ENCODE measurements around the gene CD300LB. TPM values are rescaled to one million over a fixed set of nuclear protein-coding genes. Genes with fewer than 3 reads are reported as not detected.

CD300LB gene
- total RNA-seq, 1 donor from 2014 or later, result not detected

GRCh38 chr17:74477411-74477810, 53.9 kb downstream of the CD300LB start:
- TF ChIP-seq, protein P1, sequence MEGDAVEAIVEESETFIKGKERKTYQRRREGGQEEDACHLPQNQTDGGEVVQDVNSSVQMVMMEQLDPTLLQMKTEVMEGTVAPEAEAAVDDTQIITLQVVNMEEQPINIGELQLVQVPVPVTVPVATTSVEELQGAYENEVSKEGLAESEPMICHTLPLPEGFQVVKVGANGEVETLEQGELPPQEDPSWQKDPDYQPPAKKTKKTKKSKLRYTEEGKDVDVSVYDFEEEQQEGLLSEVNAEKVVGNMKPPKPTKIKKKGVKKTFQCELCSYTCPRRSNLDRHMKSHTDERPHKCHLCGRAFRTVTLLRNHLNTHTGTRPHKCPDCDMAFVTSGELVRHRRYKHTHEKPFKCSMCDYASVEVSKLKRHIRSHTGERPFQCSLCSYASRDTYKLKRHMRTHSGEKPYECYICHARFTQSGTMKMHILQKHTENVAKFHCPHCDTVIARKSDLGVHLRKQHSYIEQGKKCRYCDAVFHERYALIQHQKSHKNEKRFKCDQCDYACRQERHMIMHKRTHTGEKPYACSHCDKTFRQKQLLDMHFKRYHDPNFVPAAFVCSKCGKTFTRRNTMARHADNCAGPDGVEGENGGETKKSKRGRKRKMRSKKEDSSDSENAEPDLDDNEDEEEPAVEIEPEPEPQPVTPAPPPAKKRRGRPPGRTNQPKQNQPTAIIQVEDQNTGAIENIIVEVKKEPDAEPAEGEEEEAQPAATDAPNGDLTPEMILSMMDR (IDR thresholded peaks at IDR 0.05), result no peak
- H3K27me3 Mint-ChIP-seq (ENCODE audit: unreplicated experiment), result peaks cover 10% of the 10 kb centered on the region
- no peak for DNase-seq (ENCODE audit: extremely low spot score, unreplicated experiment)
- no peak overlapping the region for H3K4me3 Mint-ChIP-seq (ENCODE audit: unreplicated experiment)
- H3K9me3 Mint-ChIP-seq (ENCODE audit: unreplicated experiment), result peaks cover 4% of the 10 kb centered on the region
- H3K4me1 Mint-ChIP-seq (ENCODE audit: unreplicated experiment), result no peaks in the 10 kb centered on the region
- H3K36me3 Mint-ChIP-seq (ENCODE audit: unreplicated experiment), result no peaks in the 10 kb centered on the region
- no peak overlapping the region for H3K27ac Mint-ChIP-seq (ENCODE audit: unreplicated experiment)

GRCh38 chr17:74475189-74475588, 56.1 kb downstream of the CD300LB start:
- H3K4me3 Mint-ChIP-seq (ENCODE audit: unreplicated experiment), result no peak overlapping the region
- TF ChIP-seq, protein P1 (IDR thresholded peaks at IDR 0.05), result no peak
- H3K27ac Mint-ChIP-seq (ENCODE audit: unreplicated experiment), result no peak overlapping the region
- peaks cover 13% of the 10 kb centered on the region for H3K27me3 Mint-ChIP-seq (ENCODE audit: unreplicated experiment)
- H3K36me3 Mint-ChIP-seq (ENCODE audit: unreplicated experiment), result no peaks in the 10 kb centered on the region
- H3K4me1 Mint-ChIP-seq (ENCODE audit: unreplicated experiment), result no peaks in the 10 kb centered on the region
- DNase-seq (ENCODE audit: extremely low spot score, unreplicated experiment), result no peak
- H3K9me3 Mint-ChIP-seq (ENCODE audit: unreplicated experiment), result peaks cover 4% of the 10 kb centered on the region

DNA sequence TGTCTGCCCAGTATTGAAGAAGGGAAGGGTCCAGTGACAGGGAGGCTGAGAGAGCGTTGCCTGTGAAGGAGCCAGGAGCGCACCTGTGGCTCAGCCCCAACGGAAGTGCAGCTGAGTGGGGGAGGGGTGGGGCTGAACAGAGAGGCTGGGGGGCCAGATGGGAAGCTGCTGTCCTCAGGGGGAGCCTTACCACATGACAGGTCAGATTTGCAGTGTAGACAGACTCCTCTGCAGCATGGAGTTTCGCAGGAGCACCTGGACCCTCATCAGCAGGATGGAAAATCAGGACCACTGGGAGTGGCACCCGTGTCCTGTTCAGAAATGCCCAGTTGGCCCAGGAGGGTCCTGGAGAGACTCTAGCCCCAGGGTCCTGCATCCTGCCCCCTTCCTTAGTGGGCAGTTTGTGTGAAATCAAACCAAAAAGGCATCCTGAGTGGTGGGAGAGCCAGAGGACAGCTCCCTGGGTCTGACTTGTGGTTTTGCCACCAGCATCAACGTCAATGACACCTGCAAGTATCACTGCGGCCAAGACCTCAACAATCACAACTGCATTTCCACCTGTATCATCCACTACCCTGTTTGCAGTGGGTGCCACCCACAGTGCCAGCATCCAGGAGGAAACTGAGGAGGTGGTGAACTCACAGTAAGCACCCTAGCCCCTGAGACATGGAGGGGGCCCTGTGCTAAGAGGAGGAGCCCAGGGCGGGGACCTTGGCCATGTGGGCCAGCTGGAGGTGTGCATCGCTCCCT, 57.1 kb downstream of the CD300LB start:
- TF ChIP-seq, protein P1 (IDR thresholded peaks at IDR 0.05), result no peak
- Mint-ChIP-seq H3K4me1 (ENCODE audit: unreplicated experiment) (no peaks in the 10 kb centered on the region), H3K27me3 (ENCODE audit: unreplicated experiment) (peaks cover 15% of the 10 kb centered on the region), H3K27ac (ENCODE audit: unreplicated experiment) (no peak overlapping the region), H3K9me3 (ENCODE audit: unreplicated experiment) (peaks cover 4% of the 10 kb centered on the region), H3K36me3 (ENCODE audit: unreplicated experiment) (no peaks in the 10 kb centered on the region), H3K4me3 (ENCODE audit: unreplicated experiment) (no peak overlapping the region)
- DNase-seq (ENCODE audit: extremely low spot score, unreplicated experiment), result no peak

GRCh38 chr17:74473294-74473693, 58.0 kb downstream of the CD300LB start:
- no peak for DNase-seq (ENCODE audit: extremely low spot score, unreplicated experiment)
- Mint-ChIP-seq H3K36me3 (ENCODE audit: unreplicated experiment) (no peaks in the 10 kb centered on the region), H3K27me3 (ENCODE audit: unreplicated experiment) (peaks cover 15% of the 10 kb centered on the region), H3K9me3 (ENCODE audit: unreplicated experiment) (peaks cover 4% of the 10 kb centered on the region), H3K27ac (ENCODE audit: unreplicated experiment) (no peak overlapping the region), H3K4me3 (ENCODE audit: unreplicated experiment) (no peak overlapping the region), H3K4me1 (ENCODE audit: unreplicated experiment) (no peaks in the 10 kb centered on the region)
- TF ChIP-seq, protein P1 (IDR thresholded peaks at IDR 0.05), result no peak

DNA sequence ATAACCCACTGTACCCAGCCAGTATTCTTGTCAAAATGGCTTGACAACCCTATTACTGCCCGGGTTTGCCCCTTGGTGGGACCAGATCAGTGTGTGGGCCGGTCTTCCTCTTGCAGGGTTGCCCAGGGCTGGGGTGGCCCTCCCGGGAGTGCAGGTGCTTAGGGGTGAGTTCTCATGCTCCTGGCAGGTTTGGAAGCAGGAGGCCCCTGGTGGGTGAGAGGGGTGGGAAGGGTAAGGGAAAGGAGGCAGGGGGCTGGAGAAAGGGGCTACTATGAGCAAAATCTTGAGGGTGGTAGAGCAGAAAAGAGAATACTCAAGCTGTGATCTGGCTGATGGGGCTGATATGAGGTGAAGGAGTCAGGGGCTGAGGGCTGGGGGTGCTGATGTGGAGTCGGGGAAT, 58.4 kb downstream of the CD300LB start:
- Mint-ChIP-seq H3K27ac (ENCODE audit: unreplicated experiment) (no peak overlapping the region), H3K36me3 (ENCODE audit: unreplicated experiment) (no peaks in the 10 kb centered on the region), H3K4me3 (ENCODE audit: unreplicated experiment) (no peak overlapping the region), H3K9me3 (ENCODE audit: unreplicated experiment) (peaks cover 4% of the 10 kb centered on the region), H3K27me3 (ENCODE audit: unreplicated experiment) (peaks cover 13% of the 10 kb centered on the region), H3K4me1 (ENCODE audit: unreplicated experiment) (no peaks in the 10 kb centered on the region)
- DNase-seq (ENCODE audit: extremely low spot score, unreplicated experiment), result no peak
- TF ChIP-seq, protein P1 (IDR thresholded peaks at IDR 0.05), result no peak

Measured in osteocyte (in vitro differentiated cells).